Measurements from ENCODE around the gene DAB1.

The DAB1 gene

GRCh38 chr1:57319791-57320190, 104.1 kb downstream of the DAB1 start:
- no peak for DNase-seq (ENCODE audit: low read depth)
- H3K4me3 ChIP-seq (ENCODE audit: control insufficient read depth, low read depth, low read length): no peak overlapping the region
- no peak for TF ChIP-seq CTCF (conservative IDR thresholded peaks at IDR 0.05; ENCODE audit: control insufficient read depth, insufficient read depth, low read depth, low read length)

- peak; percentile 38 for DNase-seq (ENCODE audit: low read depth)
- TF ChIP-seq CTCF (conservative IDR thresholded peaks at IDR 0.05; ENCODE audit: control insufficient read depth, insufficient read depth, low read depth, low read length): no peak
- H3K4me3 ChIP-seq (ENCODE audit: control insufficient read depth, low read depth, low read length): no peak overlapping the region
These were observed 104.7 kb downstream of the DAB1 start for GRCh38 chr1:57319165-57319564.

- no peak overlapping the region for H3K4me3 ChIP-seq (ENCODE audit: control insufficient read depth, low read depth, low read length)
- DNase-seq (ENCODE audit: low read depth): no peak
- no peak for TF ChIP-seq CTCF (conservative IDR thresholded peaks at IDR 0.05; ENCODE audit: control insufficient read depth, insufficient read depth, low read depth, low read length)
These were observed 107.0 kb downstream of the DAB1 start for GRCh38 chr1:57316861-57317260.

- DNase-seq (ENCODE audit: low read depth): no peak
- TF ChIP-seq CTCF (conservative IDR thresholded peaks at IDR 0.05; ENCODE audit: control insufficient read depth, insufficient read depth, low read depth, low read length): no peak
- no peak overlapping the region for H3K4me3 ChIP-seq (ENCODE audit: control insufficient read depth, low read depth, low read length)
These were observed 107.6 kb downstream of the DAB1 start for GRCh38 chr1:57316291-57316690.

GRCh38 chr1:57312869-57313268, 111.0 kb downstream of the DAB1 start:
- no peak for DNase-seq (ENCODE audit: low read depth)
- H3K4me3 ChIP-seq (ENCODE audit: control insufficient read depth, low read depth, low read length): no peak overlapping the region
- TF ChIP-seq CTCF (conservative IDR thresholded peaks at IDR 0.05; ENCODE audit: control insufficient read depth, insufficient read depth, low read depth, low read length): no peak

GRCh38 chr1:57311411-57311810, 112.4 kb downstream of the DAB1 start:
- DNase-seq (ENCODE audit: low read depth): no peak
- no peak overlapping the region for H3K4me3 ChIP-seq (ENCODE audit: control insufficient read depth, low read depth, low read length)
- no peak for TF ChIP-seq CTCF (conservative IDR thresholded peaks at IDR 0.05; ENCODE audit: control insufficient read depth, insufficient read depth, low read depth, low read length)

GRCh38 chr1:57311006-57311405, 112.9 kb downstream of the DAB1 start:
- no peak for TF ChIP-seq CTCF (conservative IDR thresholded peaks at IDR 0.05; ENCODE audit: control insufficient read depth, insufficient read depth, low read depth, low read length)
- no peak for DNase-seq (ENCODE audit: low read depth)
- no peak overlapping the region for H3K4me3 ChIP-seq (ENCODE audit: control insufficient read depth, low read depth, low read length)
